BE2C (cell line): ENCODE measurements around the gene PXK.
"Not testable (repeated sequence)": the region's sequence is repeated elsewhere in the genome, so short reads cannot be mapped to it uniquely, and the experiment has no call there.

Experiments
- DNase-seq: peaks from one replicate; pipeline ENCODE4 v3.0.0-alpha.2; 2020
- H3K27me3 ChIP-seq: fragments of 250-450 bp; sonication (Bioruptor Pico); 2 replicates; pipeline ENCODE4 v1.5.1; 2020; ENCODE audit warnings: mild to moderate bottlenecking
- H3K36me3 ChIP-seq: fragments of 250-450 bp; sonication (Bioruptor Pico); 2 replicates; pipeline ENCODE4 v1.5.1; 2020; ENCODE audit warnings: mild to moderate bottlenecking
- H3K4me1 ChIP-seq: fragments of 250-450 bp; sonication (Bioruptor Pico); 2 replicates; pipeline ENCODE4 v1.5.1; 2020
- H3K4me3 ChIP-seq: 2 replicates; pipeline ENCODE4 v1.5.1; 2011; ENCODE audit warnings: low read depth, low read length
- H3K9me3 ChIP-seq: fragments of 250-450 bp; sonication (Bioruptor Pico); 2 replicates; pipeline ENCODE4 v1.5.1; 2020
- TF ChIP-seq, protein P1 (sequence below): IDR thresholded peaks from 2 replicates; pipeline ENCODE4 v1.5.1; 2012; ENCODE audit warnings: mild to moderate bottlenecking, low read depth, low read length

PXK gene

DNA sequence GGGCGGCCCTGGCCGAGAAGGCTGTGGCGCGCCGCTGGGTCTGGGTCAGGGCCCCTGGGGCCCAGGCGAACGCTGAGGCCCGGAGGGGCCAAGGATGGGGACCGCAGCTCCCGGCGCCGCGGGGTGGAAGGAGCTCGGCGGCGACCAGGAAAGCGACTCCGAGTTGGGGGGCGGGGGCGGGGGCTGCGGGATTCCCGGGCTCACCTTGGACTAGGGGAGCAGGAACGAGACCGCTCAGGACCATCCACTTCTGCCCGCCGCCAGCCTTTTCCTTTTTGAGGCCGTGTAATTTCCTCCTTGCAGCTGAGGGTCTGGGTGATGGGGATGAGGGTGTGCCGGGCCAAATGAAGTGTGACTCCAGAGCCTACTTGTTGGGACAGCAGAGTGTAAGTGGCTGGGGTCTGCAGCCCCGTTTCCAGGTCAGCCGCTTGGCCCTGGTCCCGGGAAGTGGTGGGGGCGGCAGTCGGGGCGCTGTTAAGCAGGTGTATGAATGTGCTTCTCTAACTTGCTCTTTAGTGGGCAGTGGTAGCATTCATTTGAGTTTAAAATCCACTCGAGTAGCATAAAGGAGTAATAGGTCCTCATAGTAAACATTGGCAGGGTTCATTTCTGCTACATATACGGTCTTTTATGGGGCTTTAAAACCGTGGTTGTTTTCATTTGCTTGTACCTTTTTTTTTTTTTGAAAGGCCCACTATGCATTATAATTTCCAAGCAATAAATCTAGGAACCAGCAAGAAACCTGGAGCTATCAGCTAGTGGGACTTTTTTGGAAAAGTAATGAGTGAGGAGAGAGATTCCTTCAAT is 717 bp downstream of the PXK start:
- Histone ChIP-seq H3K9me3 (no peaks in the 10 kb centered on the region), H3K36me3 (no peaks in the 10 kb centered on the region), H3K4me3 (peak overlapping the region; percentile 68), H3K4me1 (no peaks in the 10 kb centered on the region), H3K27me3 (no peaks in the 10 kb centered on the region)
- peak; percentile 19 for DNase-seq
- TF ChIP-seq, protein P1, sequence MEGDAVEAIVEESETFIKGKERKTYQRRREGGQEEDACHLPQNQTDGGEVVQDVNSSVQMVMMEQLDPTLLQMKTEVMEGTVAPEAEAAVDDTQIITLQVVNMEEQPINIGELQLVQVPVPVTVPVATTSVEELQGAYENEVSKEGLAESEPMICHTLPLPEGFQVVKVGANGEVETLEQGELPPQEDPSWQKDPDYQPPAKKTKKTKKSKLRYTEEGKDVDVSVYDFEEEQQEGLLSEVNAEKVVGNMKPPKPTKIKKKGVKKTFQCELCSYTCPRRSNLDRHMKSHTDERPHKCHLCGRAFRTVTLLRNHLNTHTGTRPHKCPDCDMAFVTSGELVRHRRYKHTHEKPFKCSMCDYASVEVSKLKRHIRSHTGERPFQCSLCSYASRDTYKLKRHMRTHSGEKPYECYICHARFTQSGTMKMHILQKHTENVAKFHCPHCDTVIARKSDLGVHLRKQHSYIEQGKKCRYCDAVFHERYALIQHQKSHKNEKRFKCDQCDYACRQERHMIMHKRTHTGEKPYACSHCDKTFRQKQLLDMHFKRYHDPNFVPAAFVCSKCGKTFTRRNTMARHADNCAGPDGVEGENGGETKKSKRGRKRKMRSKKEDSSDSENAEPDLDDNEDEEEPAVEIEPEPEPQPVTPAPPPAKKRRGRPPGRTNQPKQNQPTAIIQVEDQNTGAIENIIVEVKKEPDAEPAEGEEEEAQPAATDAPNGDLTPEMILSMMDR = no peak

DNA sequence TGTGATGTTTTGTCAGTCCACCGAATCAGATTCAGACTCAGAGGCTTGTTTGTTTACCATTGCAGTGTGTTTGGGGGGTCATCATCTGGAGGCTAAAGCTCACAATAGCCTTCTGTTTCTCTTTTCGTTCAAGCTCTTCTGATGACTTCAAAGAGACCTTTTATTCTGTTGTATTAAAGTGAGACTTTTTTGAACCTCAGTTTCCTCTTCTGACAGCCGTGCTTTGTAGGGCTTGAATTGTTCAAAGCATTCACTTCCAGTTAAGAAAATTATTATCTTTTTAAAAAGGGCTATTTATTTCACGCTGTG is 1.3 kb downstream of the PXK start:
- no peak for DNase-seq
- Histone ChIP-seq H3K9me3 (no peaks in the 10 kb centered on the region), H3K4me3 (peak overlapping the region; percentile 68), H3K4me1 (no peaks in the 10 kb centered on the region), H3K27me3 (no peaks in the 10 kb centered on the region), H3K36me3 (no peaks in the 10 kb centered on the region)
- TF ChIP-seq, protein P1 = no peak

DNA sequence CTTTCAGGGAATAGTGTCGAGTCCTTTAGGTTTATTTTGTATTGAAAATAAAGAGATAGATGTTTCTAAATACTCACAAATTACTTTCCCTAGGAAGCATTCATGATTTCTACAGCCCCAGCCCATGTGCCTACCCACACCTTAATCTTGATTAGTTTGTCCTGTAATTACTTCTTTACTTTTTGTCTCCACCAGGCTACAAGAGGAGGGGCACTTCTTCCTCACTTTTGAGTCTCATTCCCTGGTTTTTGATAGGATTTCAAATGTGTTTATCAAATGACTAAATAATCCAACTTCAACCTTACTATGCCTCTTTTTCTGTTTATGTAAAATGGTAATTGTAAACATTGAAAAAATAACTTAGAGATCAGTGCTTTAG is 1.8 kb downstream of the PXK start:
- H3K36me3 ChIP-seq = no peaks in the 10 kb centered on the region
- TF ChIP-seq, protein P1 = no peak
- H3K4me1 ChIP-seq = no peaks in the 10 kb centered on the region
- no peak for DNase-seq
- no peaks in the 10 kb centered on the region for H3K9me3 ChIP-seq
- H3K4me3 ChIP-seq = no peak overlapping the region
- H3K27me3 ChIP-seq = no peaks in the 10 kb centered on the region

DNA sequence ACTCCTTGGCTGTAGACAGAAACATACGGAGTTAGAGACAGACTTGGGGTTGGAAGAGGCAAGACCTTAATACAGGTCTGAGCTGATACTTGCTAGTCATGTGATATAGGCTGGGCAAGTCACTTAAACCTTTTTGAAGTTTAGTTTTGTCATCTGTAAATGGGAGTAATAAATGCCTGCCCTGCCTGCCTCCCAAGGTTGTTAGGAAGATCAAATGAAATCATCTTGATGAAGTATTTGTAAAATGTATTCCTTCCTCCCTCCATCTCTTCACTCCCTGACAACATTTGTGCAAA is 2.9 kb downstream of the PXK start:
- no peak for DNase-seq
- no peaks in the 10 kb centered on the region for H3K36me3 ChIP-seq
- H3K4me3 ChIP-seq = no peak overlapping the region
- H3K27me3 ChIP-seq = no peaks in the 10 kb centered on the region
- TF ChIP-seq, protein P1 = no peak
- H3K4me1 ChIP-seq = no peaks in the 10 kb centered on the region
- H3K9me3 ChIP-seq = no peaks in the 10 kb centered on the region

DNA sequence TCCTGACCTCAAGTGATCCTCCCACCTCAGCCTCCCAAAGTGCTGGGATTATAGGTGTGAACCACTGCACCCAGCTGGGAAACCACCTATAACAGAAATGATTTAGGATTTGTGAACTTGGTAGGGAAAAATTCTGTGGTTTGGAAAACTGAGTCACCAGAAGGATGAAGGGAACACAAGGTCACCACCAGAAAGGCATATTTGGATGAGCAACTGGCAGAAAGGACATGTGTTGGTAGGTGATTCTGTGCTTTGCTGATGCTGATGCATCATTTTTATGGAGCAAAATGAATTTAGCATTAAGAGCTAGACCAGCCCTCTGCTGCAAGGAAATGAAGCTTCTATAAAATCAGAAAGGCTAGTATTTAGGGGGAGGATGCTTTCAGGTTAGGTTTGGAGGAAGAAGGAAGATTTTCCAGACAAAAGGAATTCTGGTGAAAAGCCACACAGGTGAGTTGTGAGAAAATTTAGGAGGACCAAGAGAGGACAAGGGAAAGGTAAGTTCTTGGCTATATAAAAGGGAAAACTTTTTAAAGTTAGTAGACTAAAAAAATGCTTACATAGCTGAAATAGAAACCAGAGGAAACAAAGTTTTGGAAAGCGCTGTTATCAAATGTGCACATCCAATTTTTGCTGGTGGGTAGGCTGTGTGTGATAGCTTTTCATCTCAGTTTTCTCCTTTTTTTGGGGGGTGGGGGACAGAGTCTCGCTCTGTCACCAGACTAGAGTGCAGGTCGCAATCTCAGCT is 3.6 kb downstream of the PXK start:
- Histone ChIP-seq H3K36me3 (no peaks in the 10 kb centered on the region), H3K9me3 (no peaks in the 10 kb centered on the region), H3K4me1 (no peaks in the 10 kb centered on the region), H3K27me3 (no peaks in the 10 kb centered on the region), H3K4me3 (no peak overlapping the region)
- no peak for DNase-seq
- TF ChIP-seq, protein P1 = no peak

DNA sequence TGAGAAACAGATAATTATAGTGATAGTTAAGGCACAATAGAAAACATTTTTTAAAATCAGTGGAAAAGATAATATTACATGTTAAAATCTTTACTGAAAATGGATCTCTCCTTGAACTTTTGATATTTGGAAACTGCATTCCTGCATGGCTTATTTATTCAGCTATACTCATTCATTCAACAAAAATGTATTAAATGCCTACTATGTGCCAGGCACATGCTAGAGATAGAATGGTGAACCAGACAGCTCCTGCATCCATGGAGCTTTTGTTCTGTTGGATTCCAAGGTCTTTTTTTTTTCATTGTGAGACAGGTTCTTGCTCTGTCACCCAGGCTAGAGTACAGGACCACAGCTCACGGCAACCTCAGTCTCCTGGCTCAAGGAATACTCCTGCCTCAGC is 4.5 kb downstream of the PXK start:
- H3K4me1 ChIP-seq = no peaks in the 10 kb centered on the region
- no peaks in the 10 kb centered on the region for H3K27me3 ChIP-seq
- TF ChIP-seq, protein P1 = no peak

DNA sequence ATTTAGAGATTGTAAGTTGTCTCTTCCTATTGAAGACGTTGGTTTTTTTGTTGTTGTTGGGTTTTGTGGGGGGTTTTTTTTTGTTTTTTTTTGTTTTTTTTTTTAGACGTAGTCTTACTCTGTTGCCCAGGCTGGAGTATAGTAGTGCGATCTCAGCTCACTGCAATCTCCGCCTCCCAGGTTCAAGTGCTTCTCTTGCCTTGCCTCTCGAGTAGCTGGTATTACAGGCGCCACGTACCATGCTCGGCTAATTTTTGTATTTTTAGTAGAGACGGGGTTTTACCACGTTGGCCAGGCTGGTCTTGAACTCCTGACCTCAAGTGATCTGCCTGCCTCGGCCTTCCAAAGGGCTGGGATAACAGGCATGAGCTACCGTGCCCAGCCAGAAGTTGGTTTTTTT is 6.5 kb downstream of the PXK start:
- H3K4me3 ChIP-seq, H3K27me3 ChIP-seq, H3K36me3 ChIP-seq, H3K9me3 ChIP-seq, H3K4me1 ChIP-seq, DNase-seq: not testable (repeated sequence)

More for the DNA sequence above, 4.5 kb downstream of the PXK start:
- H3K9me3 ChIP-seq = no peaks in the 10 kb centered on the region
- DNase-seq = no peak
- H3K4me3 ChIP-seq = no peak overlapping the region
- H3K36me3 ChIP-seq = no peaks in the 10 kb centered on the region
